ENCODE data around the gene TRNT1.

Gene TRNT1

GRCh38 chr3:3113042-3113709 is 13.6 kb upstream of the TRNT1 start:
- no peak for DNase-seq

- DNase-seq = no peak
Measured at GRCh38 chr3:3117651-3118050, 9.1 kb upstream of the TRNT1 start.

GRCh38 chr3:3119393-3119851 is 7.3 kb upstream of the TRNT1 start:
- DNase-seq = no peak

GRCh38 chr3:3125977-3126376 is 763 bp upstream of the TRNT1 start:
- DNase-seq = no peak

GRCh38 chr3:3127432-3128010 is 781 bp downstream of the TRNT1 start:
- DNase-seq = peak in 1 of 3 donors; percentile 12

- DNase-seq = no peak
Measured at GRCh38 chr3:3129579-3129978, 2.8 kb downstream of the TRNT1 start.

GRCh38 chr3:3133500-3133899 is 6.8 kb downstream of the TRNT1 start:
- DNase-seq = no peak

- peak in 1 of 3 donors; percentile 7 for DNase-seq
Measured at GRCh38 chr3:3134750-3135448, 8.2 kb downstream of the TRNT1 start.

- no peak for DNase-seq
Measured at GRCh38 chr3:3137526-3137925, 10.8 kb downstream of the TRNT1 start.

GRCh38 chr3:3141939-3142338 is 15.2 kb downstream of the TRNT1 start:
- DNase-seq = no peak

GRCh38 chr3:3145831-3146230 is 19.1 kb downstream of the TRNT1 start:
- no peak for DNase-seq

- DNase-seq = no peak
Measured at GRCh38 chr3:3149560-3149959, 22.8 kb downstream of the TRNT1 start.

- DNase-seq = no peak
Measured at GRCh38 chr3:3151513-3151912, 24.8 kb downstream of the TRNT1 start.

- DNase-seq = no peak
Measured at GRCh38 chr3:3154879-3155610, 28.3 kb downstream of the TRNT1 start.

- no peak for DNase-seq
Measured at GRCh38 chr3:3157484-3157883, 30.7 kb downstream of the TRNT1 start.

GRCh38 chr3:3160826-3161225 is 34.1 kb downstream of the TRNT1 start:
- no peak for DNase-seq

- no peak for DNase-seq
Measured at GRCh38 chr3:3165241-3165640, 38.5 kb downstream of the TRNT1 start.

- no peak for DNase-seq
Measured at GRCh38 chr3:3165650-3166049, 38.9 kb downstream of the TRNT1 start.

- peak; percentile 18 to 56 (median 55) for DNase-seq
Measured at GRCh38 chr3:3170998-3171397, 44.3 kb downstream of the TRNT1 start.

- DNase-seq = peak in 1 of 3 donors; percentile 39
Measured at GRCh38 chr3:3172627-3173026, 45.9 kb downstream of the TRNT1 start.

GRCh38 chr3:3177861-3178497 is 51.2 kb downstream of the TRNT1 start:
- DNase-seq = peak; percentile 10 to 48 (median 14)

GRCh38 chr3:3178498-3179328 is 52.0 kb downstream of the TRNT1 start:
- no peak for DNase-seq

Measured in suppressor macrophage treated with lipopolysaccharide for 1 hour (primary cell).